Ovary (tissue), 3 donors: Measurements from ENCODE around the gene GPC3.

Experiments
- EP300 ChIP-seq: sonication (generic); formaldehyde crosslinking; IDR thresholded peaks from one replicate; pipeline ENCODE4 v1.6.1; 2017; ENCODE audit warnings: antibody characterized with exemption
- TF ChIP-seq, protein P1 (sequence below), 3 donors: fragments of 450-650 bp in 2 of 3; fragments of 200-600 bp in 1 of 3; IDR thresholded peaks; one replicate each; pipeline versions ENCODE4 v1.5.1 to v1.8.0; 2016 to 2022; ENCODE audit warnings: antibody characterized with exemption in 3 of 3, mild to moderate bottlenecking in 1 of 3
- donor health status: DM: no; HTN: no; CAD: no.

DNA sequence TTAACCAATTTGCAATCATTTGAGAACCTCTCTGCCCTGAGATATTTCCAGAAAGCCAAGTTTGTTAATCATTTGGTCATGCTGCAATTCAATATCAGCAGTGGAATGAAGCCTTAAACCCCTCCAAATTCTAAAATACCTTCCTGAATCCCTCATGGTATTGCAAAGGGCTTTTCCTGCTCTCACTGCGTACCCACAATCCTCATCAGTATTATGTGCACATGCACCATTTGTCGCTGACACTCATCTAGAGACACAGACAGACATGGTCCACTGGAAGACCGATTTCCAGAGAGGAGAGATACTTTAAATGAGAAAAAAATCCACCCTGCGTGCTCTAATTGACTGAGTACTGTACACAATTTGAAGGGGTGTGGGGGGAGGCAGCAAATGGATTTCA, 104.4 kb downstream of the GPC3 start:
- TF ChIP-seq, protein P1, sequence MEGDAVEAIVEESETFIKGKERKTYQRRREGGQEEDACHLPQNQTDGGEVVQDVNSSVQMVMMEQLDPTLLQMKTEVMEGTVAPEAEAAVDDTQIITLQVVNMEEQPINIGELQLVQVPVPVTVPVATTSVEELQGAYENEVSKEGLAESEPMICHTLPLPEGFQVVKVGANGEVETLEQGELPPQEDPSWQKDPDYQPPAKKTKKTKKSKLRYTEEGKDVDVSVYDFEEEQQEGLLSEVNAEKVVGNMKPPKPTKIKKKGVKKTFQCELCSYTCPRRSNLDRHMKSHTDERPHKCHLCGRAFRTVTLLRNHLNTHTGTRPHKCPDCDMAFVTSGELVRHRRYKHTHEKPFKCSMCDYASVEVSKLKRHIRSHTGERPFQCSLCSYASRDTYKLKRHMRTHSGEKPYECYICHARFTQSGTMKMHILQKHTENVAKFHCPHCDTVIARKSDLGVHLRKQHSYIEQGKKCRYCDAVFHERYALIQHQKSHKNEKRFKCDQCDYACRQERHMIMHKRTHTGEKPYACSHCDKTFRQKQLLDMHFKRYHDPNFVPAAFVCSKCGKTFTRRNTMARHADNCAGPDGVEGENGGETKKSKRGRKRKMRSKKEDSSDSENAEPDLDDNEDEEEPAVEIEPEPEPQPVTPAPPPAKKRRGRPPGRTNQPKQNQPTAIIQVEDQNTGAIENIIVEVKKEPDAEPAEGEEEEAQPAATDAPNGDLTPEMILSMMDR (IDR thresholded peaks at IDR 0.05): no peak
- no peak for TF ChIP-seq EP300
